HepG2 (cell line): ENCODE results near the gene AP2S1.

ENCODE experiments used
- ATF1 ChIP-seq: IDR thresholded peaks from 2 replicates; pipeline ENCODE4 v1.6.1; 2016; ENCODE audit warnings: mild to moderate bottlenecking, control low read depth
- ATF7 ChIP-seq, 2 experiments: fragments of 450-650 bp in 1 of 2; sonication (generic) in 1 of 2; formaldehyde crosslinking in 1 of 2; IDR thresholded peaks; 2 replicates each; pipeline versions ENCODE4 v1.4.0 to v1.6.1; 2016 to 2020; ENCODE audit warnings: antibody characterized with exemption in 1 of 2, mild to moderate bottlenecking in 1 of 2, missing genetic modification reagents in 1 of 2
- CTCF ChIP-seq: sonication (generic); formaldehyde crosslinking; IDR thresholded peaks from 2 replicates; pipeline ENCODE4 v1.5.0; 2020; ENCODE audit warnings: mild to moderate bottlenecking, missing genetic modification reagents, moderate library complexity
- DNMT3B ChIP-seq: conservative IDR thresholded peaks from 2 replicates; pipeline ENCODE4 v1.6.1; 2016; ENCODE audit warnings: missing biosample characterization, control low read depth
- HOXA9 ChIP-seq: sonication (generic); formaldehyde crosslinking; IDR thresholded peaks from 2 replicates; pipeline ENCODE4 v1.8.1; 2022; ENCODE audit warnings: missing genetic modification reagents, mild to moderate bottlenecking, moderate library complexity, borderline replicate concordance
- MAFK ChIP-seq, 2 experiments: IDR thresholded peaks in 1 of 2; conservative IDR thresholded peaks in 1 of 2; 2 replicates each; pipeline ENCODE4 v1.6.1; 2011; ENCODE audit warnings: improper control_type of control experiment in 2 of 2, low read length in 2 of 2
- MLLT10 ChIP-seq: sonication (generic); formaldehyde crosslinking; IDR thresholded peaks from 2 replicates; pipeline ENCODE4 v1.4.0; 2020; ENCODE audit warnings: missing genetic modification reagents
- POLR2A ChIP-seq, 2 experiments: IDR thresholded peaks; 2 replicates each; pipeline ENCODE4 v1.6.1; 2011; ENCODE audit warnings: low read depth in 2 of 2, low read length in 2 of 2, mild to moderate bottlenecking in 1 of 2, moderate library complexity in 1 of 2; ENCODE audit not compliant: insufficient read depth in 1 of 2
- RAD21 ChIP-seq: fragments of 450-650 bp; formaldehyde crosslinking; IDR thresholded peaks from 2 replicates; pipeline ENCODE4 v1.5.0; 2020; ENCODE audit warnings: mild to moderate bottlenecking
- TAF1 ChIP-seq: sonication (generic); formaldehyde crosslinking; IDR thresholded peaks from 2 replicates; pipeline ENCODE4 v1.4.0; 2020; ENCODE audit warnings: missing genetic modification reagents
- ZBTB42 ChIP-seq: sonication (generic); formaldehyde crosslinking; IDR thresholded peaks from 2 replicates; pipeline ENCODE4 v1.5.0; 2020; ENCODE audit warnings: mild to moderate bottlenecking, missing genetic modification reagents
- ZFP36L2 ChIP-seq: sonication (generic); formaldehyde crosslinking; IDR thresholded peaks from 2 replicates; pipeline ENCODE4 v1.4.0; 2020; ENCODE audit warnings: missing genetic modification reagents
- ZNF30 ChIP-seq: sonication (generic); formaldehyde crosslinking; IDR thresholded peaks from 2 replicates; pipeline ENCODE4 v1.5.0; 2020; ENCODE audit warnings: mild to moderate bottlenecking, missing genetic modification reagents
- ZNF326 ChIP-seq: sonication (generic); formaldehyde crosslinking; IDR thresholded peaks from 2 replicates; pipeline ENCODE4 v1.4.0; 2020; ENCODE audit warnings: missing genetic modification reagents, borderline replicate concordance

DNA sequence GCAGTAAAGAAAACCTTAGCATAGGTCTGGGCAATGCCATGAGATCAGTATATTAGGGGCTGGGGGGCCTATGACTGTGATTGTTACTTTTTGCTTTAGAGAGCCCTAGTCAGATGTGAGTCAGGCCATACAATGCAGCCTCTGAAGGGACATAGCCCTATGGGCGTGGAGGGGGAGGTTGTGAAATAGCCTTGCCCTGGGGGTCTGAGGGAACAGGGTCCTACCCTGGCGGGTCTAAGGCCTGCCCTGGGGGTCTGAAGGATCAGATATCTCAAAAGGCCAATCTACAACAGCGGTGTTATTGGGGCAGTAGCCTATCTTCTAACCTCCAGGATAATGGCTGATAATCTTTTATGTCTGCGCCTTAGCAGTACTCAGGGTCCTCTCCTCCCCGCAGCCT lies 48.5 kb downstream of the AP2S1 start:
- TF ChIP-seq ATF1 (no peak), MLLT10 (CRISPR knock-in tag) (no peak), ZNF326 (CRISPR knock-in tag) (no peak), ZNF30 (no peak), CTCF (no peak), TAF1 (no peak), ZFP36L2 (CRISPR knock-in tag) (no peak), ATF7 (IDR thresholded peaks at IDR 0.05) (no peak), ATF7 (CRISPR knock-in tag; IDR thresholded peaks at IDR 0.05) (no peak), ZBTB42 (CRISPR knock-in tag) (no peak), MAFK (conservative IDR thresholded peaks at IDR 0.05 in 1 of 2, IDR thresholded peaks at IDR 0.05 in 1 of 2; ENCODE audit: low read length in 2 of 2) (no peak), HOXA9 (no peak), DNMT3B (CRISPR knock-in tag) (no peak), POLR2A (IDR thresholded peaks at IDR 0.05; ENCODE audit: insufficient read depth in 1 of 2, low read depth in 2 of 2, low read length in 2 of 2) (no peak), RAD21 (CRISPR knock-in tag) (no peak)
